OCI-LY7 (cell line): ENCODE measurements around the gene BDKRB1. TPM values are rescaled to one million over a fixed set of nuclear protein-coding genes. Genes with fewer than 3 reads are reported as not detected.

Source experiments
- BruUV-seq: library from RNA; stranded (reverse); fragments of 400-500 nt; replicated peaks from 2 replicates; lab custom pipeline; 2021; lab: Mats Ljungman, UMichigan
- CTCF ChIA-PET: fragments of 300-600 bp; sonication (Branson Sonifier 250); formaldehyde crosslinking; loops from one replicate; lab custom pipeline; 2022; ENCODE audit warnings: antibody characterized with exemption; ENCODE audit not compliant: unreplicated experiment; lab: Charles Lee
- POLR2A ChIA-PET: fragments of 300-600 bp; sonication (Branson Sonifier 250); formaldehyde crosslinking; loops from one replicate; lab custom pipeline; 2022; ENCODE audit warnings: antibody characterized with exemption; lab: Charles Lee
- DNase-seq: peaks from one replicate; pipeline ENCODE4 v3.0.0-alpha.2; 2015; ENCODE audit warnings: low spot score
- H2AFZ ChIP-seq: fragments of 200-600 bp; sonication (generic), shearing (Covaris generic); 2 replicates; pipeline ENCODE4 v1.6.1; 2014; ENCODE audit warnings: mild to moderate bottlenecking, antibody characterized with exemption, low read length, moderate library complexity
- H3K27ac ChIP-seq: fragments of 200-600 bp; sonication (generic); 2 replicates; pipeline ENCODE4 v1.5.1; 2014; ENCODE audit warnings: mixed run types, low read depth, mild to moderate bottlenecking, moderate library complexity, low read length, inconsistent platforms; ENCODE audit not compliant: poor library complexity, severe bottlenecking
- H3K36me3 ChIP-seq: fragments of 200-600 bp; sonication (generic); 2 replicates; pipeline ENCODE4 v1.6.1; 2014; ENCODE audit warnings: mild to moderate bottlenecking, antibody characterized with exemption, low read length, moderate library complexity, mixed read lengths; ENCODE audit not compliant: insufficient read depth
- H3K4me1 ChIP-seq: fragments of 200-600 bp; sonication (generic); 2 replicates; pipeline ENCODE4 v1.5.1; 2014; ENCODE audit warnings: mild to moderate bottlenecking, low read length; ENCODE audit not compliant: insufficient read depth, poor library complexity, severe bottlenecking
- H3K4me2 ChIP-seq: fragments of 200-600 bp; sonication (generic); 2 replicates; pipeline ENCODE4 v1.6.1; 2014; ENCODE audit warnings: mild to moderate bottlenecking, low read length
- H3K4me3 ChIP-seq: fragments of 200-600 bp; sonication (generic); 2 replicates; pipeline ENCODE4 v1.5.1; 2014; ENCODE audit warnings: mild to moderate bottlenecking, low read depth, low read length; ENCODE audit not compliant: poor library complexity, severe bottlenecking
- H3K79me2 ChIP-seq: fragments of 200-600 bp; sonication (generic); 2 replicates; pipeline ENCODE4 v1.6.1; 2016; ENCODE audit warnings: low read depth, mild to moderate bottlenecking, low read length, moderate library complexity, mixed read lengths; ENCODE audit not compliant: insufficient read depth
- H3K9me2 ChIP-seq: fragments of 200-600 bp; sonication (generic); 2 replicates; pipeline ENCODE4 v1.6.1; 2016; ENCODE audit warnings: mild to moderate bottlenecking, low read length, mixed read lengths; ENCODE audit not compliant: insufficient read depth
- H3K9me3 ChIP-seq: fragments of 200-600 bp; sonication (generic); 2 replicates; pipeline ENCODE4 v1.6.1; 2014; ENCODE audit warnings: mild to moderate bottlenecking, mixed run types, low read length, mixed read lengths
- H4K20me1 ChIP-seq: fragments of 200-600 bp; sonication (generic); 2 replicates; pipeline ENCODE4 v1.6.1; 2014; ENCODE audit warnings: mild to moderate bottlenecking, antibody characterized with exemption, low read length, moderate library complexity, mixed read lengths; ENCODE audit not compliant: insufficient read depth
- EZH2phosphoT487 ChIP-seq: fragments of 200-600 bp; sonication (generic); IDR thresholded peaks from 2 replicates; pipeline ENCODE4 v1.6.1; 2018; ENCODE audit warnings: low read depth, borderline replicate concordance, mild to moderate bottlenecking, mixed run types, antibody characterized with exemption, low read length, moderate library complexity, mixed read lengths
- intact Hi-C: fragments of 100-400 bp; cut with micrococcal nuclease; formaldehyde crosslinking; loops from one replicate; pipeline ENCODE4 v1.10.0; 2022; ENCODE audit not compliant: unreplicated experiment
- total RNA-seq, 2 experiments: library from RNA; depleted of rRNA in 1 of 2; stranded (reverse); fragments of >200 nt in 1 of 2; shearing (Covaris generic) in 1 of 2; gene quantifications; 2 replicates each; pipeline ENCODE4 v1.2.3, GENCODE V29; 2014 to 2022
- TF ChIP-seq, protein P1 (sequence below): fragments of 200-600 bp; sonication (generic); conservative IDR thresholded peaks from 2 replicates; pipeline ENCODE4 v1.5.1; 2014; ENCODE audit warnings: mild to moderate bottlenecking, antibody characterized with exemption, low read length, moderate library complexity, mixed read lengths

Gene BDKRB1
- total RNA-seq, 2 experiments from 2014 or later: not detected

DNA sequence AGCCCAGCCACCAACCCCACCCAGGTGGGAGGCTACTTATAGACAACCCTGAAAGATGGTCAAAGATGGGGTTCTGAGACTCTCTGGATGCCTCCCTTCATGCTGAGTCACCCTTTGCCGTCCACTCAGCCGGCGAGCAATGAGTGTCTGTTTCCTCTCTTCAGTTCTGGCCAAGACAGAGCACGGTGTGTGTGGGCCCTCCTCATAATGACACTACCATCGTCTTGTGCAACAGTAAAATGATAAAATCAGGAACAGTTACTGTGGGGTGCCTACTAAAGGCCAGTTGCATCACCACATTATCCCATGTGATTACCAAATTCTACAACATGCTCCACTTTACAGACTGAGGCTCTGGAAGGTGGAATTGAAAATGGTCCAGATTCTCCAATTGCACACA, 7.0 kb upstream of the BDKRB1 start:
- Histone ChIP-seq H3K9me2 (no peaks in the 10 kb centered on the region), H3K4me2 (no peak overlapping the region), H3K79me2 (no peaks in the 10 kb centered on the region), H2AFZ (no peak overlapping the region), H3K4me3 (no peak overlapping the region), H3K36me3 (no peaks in the 10 kb centered on the region), H4K20me1 (no peaks in the 10 kb centered on the region), H3K27ac (no peak overlapping the region), H3K9me3 (no peaks in the 10 kb centered on the region), H3K4me1 (no peaks in the 10 kb centered on the region)
- intact Hi-C loops: no loop called here
- no peak for DNase-seq
- BruUV-seq: no TSS peak
- TF ChIP-seq, protein P1, sequence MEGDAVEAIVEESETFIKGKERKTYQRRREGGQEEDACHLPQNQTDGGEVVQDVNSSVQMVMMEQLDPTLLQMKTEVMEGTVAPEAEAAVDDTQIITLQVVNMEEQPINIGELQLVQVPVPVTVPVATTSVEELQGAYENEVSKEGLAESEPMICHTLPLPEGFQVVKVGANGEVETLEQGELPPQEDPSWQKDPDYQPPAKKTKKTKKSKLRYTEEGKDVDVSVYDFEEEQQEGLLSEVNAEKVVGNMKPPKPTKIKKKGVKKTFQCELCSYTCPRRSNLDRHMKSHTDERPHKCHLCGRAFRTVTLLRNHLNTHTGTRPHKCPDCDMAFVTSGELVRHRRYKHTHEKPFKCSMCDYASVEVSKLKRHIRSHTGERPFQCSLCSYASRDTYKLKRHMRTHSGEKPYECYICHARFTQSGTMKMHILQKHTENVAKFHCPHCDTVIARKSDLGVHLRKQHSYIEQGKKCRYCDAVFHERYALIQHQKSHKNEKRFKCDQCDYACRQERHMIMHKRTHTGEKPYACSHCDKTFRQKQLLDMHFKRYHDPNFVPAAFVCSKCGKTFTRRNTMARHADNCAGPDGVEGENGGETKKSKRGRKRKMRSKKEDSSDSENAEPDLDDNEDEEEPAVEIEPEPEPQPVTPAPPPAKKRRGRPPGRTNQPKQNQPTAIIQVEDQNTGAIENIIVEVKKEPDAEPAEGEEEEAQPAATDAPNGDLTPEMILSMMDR: no peak
- no peak for TF ChIP-seq EZH2phosphoT487
- CTCF ChIA-PET: no interaction called here
- POLR2A ChIA-PET: no interaction called here

DNA sequence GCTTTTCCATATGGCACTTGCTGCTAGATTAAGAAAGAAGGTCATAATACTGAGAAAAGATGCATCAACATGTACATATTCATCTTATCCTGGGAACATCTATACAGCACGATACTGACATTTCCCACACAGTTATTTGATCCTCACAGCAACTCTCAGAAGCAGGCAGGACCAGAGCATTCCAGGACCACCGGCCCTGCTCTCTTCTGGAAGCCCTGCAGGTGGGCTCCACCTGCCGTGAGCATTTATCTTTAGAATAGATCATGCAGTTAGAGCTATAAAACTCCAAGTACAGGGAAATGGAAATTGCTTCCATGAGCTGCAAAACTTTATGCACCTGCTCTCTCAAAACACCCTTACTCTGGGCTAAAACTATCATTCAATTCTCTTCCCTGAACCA, 5.5 kb upstream of the BDKRB1 start:
- no peak for TF ChIP-seq EZH2phosphoT487
- TF ChIP-seq, protein P1: no peak
- DNase-seq: no peak
- H3K4me1 ChIP-seq: no peaks in the 10 kb centered on the region
- no peak overlapping the region for H3K4me2 ChIP-seq
- H3K79me2 ChIP-seq: no peaks in the 10 kb centered on the region
- BruUV-seq: no TSS peak
- no peaks in the 10 kb centered on the region for H4K20me1 ChIP-seq
- H3K36me3 ChIP-seq: no peaks in the 10 kb centered on the region
- no peak overlapping the region for H3K4me3 ChIP-seq
- no peak overlapping the region for H3K27ac ChIP-seq
- no peaks in the 10 kb centered on the region for H3K9me3 ChIP-seq
- ChIA-PET CTCF (no interaction called here), POLR2A (interaction anchor here (0.6 to 0.7 kb wide), 2 partner anchors 26 to 83 kb away, joined by 3 read pairs; no protein-coding TSS in a partner anchor)
- intact Hi-C loops: no loop called here
- no peak overlapping the region for H2AFZ ChIP-seq
- H3K9me2 ChIP-seq: no peaks in the 10 kb centered on the region

DNA sequence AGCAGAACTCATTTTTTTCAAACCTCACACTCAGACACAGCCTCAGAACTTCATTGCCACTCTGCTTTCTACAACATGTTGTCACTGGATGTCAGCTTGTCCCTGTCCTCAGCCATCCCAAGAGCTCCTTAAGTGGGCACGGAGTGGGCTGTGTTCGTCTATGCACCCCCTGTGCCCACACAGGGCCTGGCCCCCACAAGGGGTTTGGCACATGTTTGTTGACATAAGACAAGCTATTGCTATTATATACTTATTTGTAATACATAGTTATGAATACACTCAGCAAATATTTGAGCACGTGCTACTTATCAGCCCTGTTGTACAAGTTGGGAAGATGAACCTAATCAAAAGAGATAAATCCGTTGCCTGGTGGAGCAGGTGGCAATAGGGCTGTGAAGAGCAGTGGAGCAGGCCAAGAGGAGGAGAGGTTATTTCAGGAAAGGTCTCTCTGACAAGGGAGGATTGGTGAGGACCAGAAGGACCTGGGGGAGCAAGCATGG, 4.3 kb upstream of the BDKRB1 start:
- no peaks in the 10 kb centered on the region for H3K79me2 ChIP-seq
- H3K36me3 ChIP-seq: no peaks in the 10 kb centered on the region
- POLR2A ChIA-PET: no interaction called here
- H3K9me2 ChIP-seq: no peaks in the 10 kb centered on the region
- no TSS peak for BruUV-seq
- CTCF ChIA-PET: no interaction called here
- no peak overlapping the region for H3K4me2 ChIP-seq
- no peaks in the 10 kb centered on the region for H3K9me3 ChIP-seq
- DNase-seq: no peak
- no peaks in the 10 kb centered on the region for H3K4me1 ChIP-seq
- intact Hi-C loops: no loop called here
- H3K4me3 ChIP-seq: no peak overlapping the region
- H3K27ac ChIP-seq: no peak overlapping the region
- no peaks in the 10 kb centered on the region for H4K20me1 ChIP-seq
- TF ChIP-seq EZH2phosphoT487: no peak
- TF ChIP-seq, protein P1: no peak
- no peak overlapping the region for H2AFZ ChIP-seq
